Adipose tissue (tissue), 3 donors: ENCODE measurements around the gene CSN3. TPM values are rescaled to one million over a fixed set of nuclear protein-coding genes. Genes with fewer than 3 reads are reported as not detected.

ENCODE experiments used
- H3K27ac ChIP-seq: one replicate; pipeline ENCODE4 v1.5.1; 2013; ENCODE audit warnings: low read depth, low read length
- WGBS, 3 donors: extraction: QIAGEN DNeasy Blood & Tissue Kit; methylation state at CpG; one replicate each; pipeline ENCODE4 v1.1.7; 2013; 5-methylcytosine and 5-hydroxymethylcytosine counted together
- polyA plus RNA-seq, 3 donors: library from polyadenylated mRNA; stranded (reverse); fragments of 200-250 nt; gene quantifications; one replicate each; pipeline ENCODE4 v1.2.3, GENCODE V29; 2013
- donor health status: healthy with polysubstance abuse.
- donor health status: Bipolar disorder and iron deficiency.
- donor health status: healthy.

The CSN3 gene
- polyA plus RNA-seq, 3 donors = not detected

GRCh38 chr4:70277121-70277520 lies 34.7 kb downstream of the CSN3 start:
- H3K27ac ChIP-seq = no peak overlapping the region
- 97 to 99% (median 98%) methylated on average over 2 of the region's 2 CpGs for WGBS, 3 donors

DNA sequence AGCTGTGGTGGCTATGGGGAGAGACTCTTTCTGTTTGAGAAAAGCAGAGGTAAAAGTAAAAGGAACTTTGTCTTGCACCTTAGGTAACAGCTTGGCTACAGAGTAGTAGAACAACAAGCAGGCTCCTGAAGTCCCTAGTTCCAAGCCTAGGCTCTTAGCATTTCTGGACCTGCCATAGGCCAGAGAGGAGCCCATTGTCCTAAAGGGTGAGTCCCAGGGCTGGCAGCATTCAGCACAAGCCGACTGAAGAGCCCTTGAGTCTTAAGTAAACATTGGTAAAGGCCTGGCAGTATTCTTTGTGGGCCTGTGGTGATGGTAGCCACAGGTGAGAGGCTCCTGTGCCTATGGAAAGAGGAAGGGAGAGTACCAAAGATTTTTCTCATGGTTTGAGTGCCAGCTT lies 38.2 kb downstream of the CSN3 start:
- 37 to 67% (median 62%) methylated on average over 1 of the region's 1 CpG for WGBS, 3 donors
- H3K27ac ChIP-seq = no peak overlapping the region

- H3K27ac ChIP-seq = no peak overlapping the region
- WGBS, 3 donors = 39 to 73% (median 54%) methylated on average over 1 of the region's 1 CpG
Observed at GRCh38 chr4:70288651-70289050, 46.3 kb downstream of the CSN3 start.

DNA sequence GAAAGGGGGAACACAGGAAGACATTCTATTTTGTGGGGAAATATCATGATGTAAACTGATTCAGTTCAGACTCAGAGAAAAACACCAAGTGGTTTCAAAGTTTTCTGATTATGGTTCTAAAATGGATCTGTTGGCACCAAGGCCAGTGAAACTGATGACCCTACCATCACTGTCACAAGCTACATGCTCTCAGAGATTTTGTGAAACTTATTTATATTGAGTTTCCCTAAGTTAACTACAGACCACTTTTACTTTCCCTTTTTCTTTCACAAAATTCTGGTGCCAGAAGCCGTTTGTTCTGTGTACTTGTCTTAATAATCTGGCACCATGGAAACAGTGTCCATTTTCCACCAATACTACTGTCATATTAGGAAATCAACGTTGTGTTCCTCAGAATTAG lies 48.9 kb downstream of the CSN3 start:
- WGBS, 3 donors = 55 to 70% (median 58%) methylated on average over 2 of the region's 2 CpGs
- H3K27ac ChIP-seq = no peak overlapping the region

DNA sequence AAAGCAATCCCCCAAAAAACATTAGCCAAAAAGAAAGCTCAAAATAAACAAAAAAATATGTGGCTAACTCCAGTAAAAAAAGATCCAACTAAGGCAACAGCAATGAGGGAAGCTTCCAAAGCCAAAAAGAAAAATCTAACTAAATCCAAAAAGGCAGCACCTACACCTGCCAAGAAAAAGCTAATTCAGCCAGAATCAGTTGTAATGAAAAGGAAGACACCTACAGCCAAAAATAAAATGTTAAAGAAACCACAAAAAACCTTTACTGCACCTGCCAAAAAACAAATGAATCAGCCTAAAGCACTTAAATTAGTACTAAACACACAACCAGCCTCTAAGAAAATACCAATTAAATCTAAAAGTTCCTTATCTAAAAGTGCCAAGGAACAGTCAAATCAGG lies 55.2 kb downstream of the CSN3 start:
- H3K27ac ChIP-seq = no peak overlapping the region

GRCh38 chr4:70298051-70298450 lies 55.7 kb downstream of the CSN3 start:
- 52 to 58% (median 54%) methylated on average over 1 of the region's 1 CpG for WGBS, 3 donors
- no peak overlapping the region for H3K27ac ChIP-seq

GRCh38 chr4:70299643-70300042 lies 57.2 kb downstream of the CSN3 start:
- 77 to 87% (median 83%) methylated on average over 2 of the region's 2 CpGs for WGBS, 3 donors

DNA sequence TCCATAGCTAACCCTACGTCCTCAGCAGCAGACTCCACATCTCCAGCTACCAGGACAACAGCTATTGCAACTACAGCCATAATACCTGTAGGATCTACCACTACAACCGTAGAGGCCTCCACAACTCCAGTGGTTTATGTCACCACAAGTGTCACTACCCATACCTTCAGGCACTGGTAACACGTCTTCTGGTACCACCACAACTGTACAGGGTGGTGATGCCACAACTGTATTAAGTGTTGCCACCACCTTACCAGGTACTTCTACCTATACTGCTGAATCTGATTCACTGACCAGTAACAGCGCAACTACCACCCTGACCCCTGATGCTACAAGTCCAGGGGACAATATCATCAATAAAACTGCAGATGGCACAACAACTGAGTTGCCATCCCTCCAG lies 57.8 kb downstream of the CSN3 start:
- 84 to 88% (median 88%) methylated on average over 4 of the region's 4 CpGs for WGBS, 3 donors
- H3K27ac ChIP-seq = no peak overlapping the region

More at GRCh38 chr4:70299643-70300042, 57.2 kb downstream of the CSN3 start:
- no peak overlapping the region for H3K27ac ChIP-seq

Other genes with a start within 250 kb of the CSN3 start
- gene STATH, start 246.6 kb upstream of the CSN3 start, polyA plus RNA-seq = not detected
- gene HTN3, start 214.1 kb upstream of the CSN3 start, polyA plus RNA-seq = not detected
- not detected for gene HTN1, start 192.2 kb upstream of the CSN3 start, polyA plus RNA-seq
- not detected for gene PRR27, start 88.4 kb upstream of the CSN3 start, polyA plus RNA-seq
- 1 to 10 TPM in 2 of 3 donors, under 1 TPM in 1; 0.08 to 1.3 (median 1.1) TPM for gene ODAM, start 46.9 kb upstream of the CSN3 start, polyA plus RNA-seq
- gene FDCSP, start 16.5 kb upstream of the CSN3 start, polyA plus RNA-seq = under 1 TPM in 2 of 3 donors, not detected in 1; 0.24 to 0.60 TPM
- gene CABS1, start 92.4 kb downstream of the CSN3 start, polyA plus RNA-seq = not detected
- gene SMR3A, start 118.2 kb downstream of the CSN3 start, polyA plus RNA-seq = not detected
- gene SMR3B, start 140.5 kb downstream of the CSN3 start, polyA plus RNA-seq = not detected
- gene OPRPN, start 155.3 kb downstream of the CSN3 start, polyA plus RNA-seq = not detected
- gene MUC7, start 229.6 kb downstream of the CSN3 start, polyA plus RNA-seq = not detected